DMS 273 treated with DMSO at 0.1 percent for 48 hours (cell line): ENCODE measurements around the gene PTAFR.
"Not testable (repeated sequence)": the region's sequence is repeated elsewhere in the genome, so short reads cannot be mapped to it uniquely, and the experiment has no call there.

Source experiments
- DNase-seq: peaks from one replicate; lab custom pipeline; 2025; lab: John Stamatoyannopoulos, UW

The PTAFR gene

DNA sequence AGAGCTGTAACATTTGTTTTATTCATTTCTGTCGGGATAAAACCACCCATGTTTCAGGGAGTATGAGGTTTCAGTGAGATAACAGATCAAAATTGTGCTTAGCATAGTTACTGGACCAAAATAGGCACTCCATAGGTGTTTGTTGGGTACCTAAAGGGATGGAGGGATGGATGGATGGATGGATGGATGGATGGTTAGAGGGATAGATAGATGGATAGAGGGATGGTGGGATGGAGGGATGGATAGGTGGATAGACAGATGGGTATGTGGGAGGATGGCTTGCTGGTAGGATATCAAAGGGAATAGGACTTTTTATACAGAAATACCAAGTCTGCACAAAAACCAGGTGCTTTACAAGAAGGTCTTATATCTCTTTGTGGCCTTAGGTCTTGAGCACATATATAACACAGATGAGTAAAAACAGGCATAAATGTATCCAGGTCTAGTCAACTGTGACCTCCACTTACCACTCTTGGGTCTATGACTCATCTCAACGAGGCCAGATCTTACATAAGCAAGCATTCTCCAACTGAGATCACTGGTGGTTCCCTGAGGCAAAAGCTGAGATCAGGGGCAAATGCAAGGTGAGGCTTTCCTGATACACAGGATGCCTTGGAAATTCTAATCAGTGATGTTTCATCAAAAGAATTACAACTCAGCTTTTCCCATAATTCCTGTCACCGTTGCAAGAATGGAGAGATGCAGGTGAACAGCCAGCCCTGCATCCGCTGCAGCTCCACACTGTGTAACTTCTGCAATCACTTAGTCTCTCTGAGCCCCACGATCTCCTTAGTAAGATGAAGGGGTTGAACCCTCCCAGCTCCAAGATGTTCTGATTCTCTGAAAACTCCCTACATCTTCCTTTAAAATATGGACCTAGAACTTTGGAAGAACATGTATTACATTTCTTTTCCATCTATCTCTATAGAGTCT, 32.0 kb downstream of the PTAFR start:
- no peak for DNase-seq

DNA sequence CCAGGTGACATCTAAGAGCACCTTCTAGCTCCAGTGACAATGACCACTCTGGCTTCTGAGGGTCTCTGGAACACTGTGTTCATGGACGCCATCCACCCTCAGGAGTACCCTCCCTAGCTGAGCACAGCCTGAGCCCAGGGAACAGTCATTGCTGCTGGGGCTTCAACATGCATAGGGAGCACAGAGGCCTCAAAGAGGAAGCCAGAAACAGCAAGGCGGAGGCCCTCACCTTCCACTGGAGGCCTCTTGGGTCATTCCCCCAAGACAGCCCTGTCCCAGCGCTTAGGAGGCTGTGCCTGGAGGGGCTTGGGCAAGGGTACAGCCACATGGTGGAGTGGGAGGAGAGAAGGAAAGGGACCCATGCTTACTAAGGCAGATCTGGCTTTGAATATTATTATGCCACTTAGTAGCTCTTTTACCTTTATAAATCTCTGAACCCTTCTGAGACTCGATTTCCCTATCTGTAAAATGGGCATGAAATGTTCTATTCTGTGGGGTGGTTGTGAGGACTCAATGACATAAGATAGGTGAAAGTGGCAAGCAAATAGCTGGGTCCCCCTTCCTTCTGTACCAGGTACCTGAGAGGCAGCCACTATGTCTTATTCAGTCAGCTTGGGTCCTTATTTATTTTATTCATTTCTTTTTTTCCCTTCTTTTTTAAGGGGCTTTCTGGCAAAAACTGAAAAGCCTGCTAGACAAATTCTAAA, 32.8 kb downstream of the PTAFR start:
- DNase-seq, result no peak

DNA sequence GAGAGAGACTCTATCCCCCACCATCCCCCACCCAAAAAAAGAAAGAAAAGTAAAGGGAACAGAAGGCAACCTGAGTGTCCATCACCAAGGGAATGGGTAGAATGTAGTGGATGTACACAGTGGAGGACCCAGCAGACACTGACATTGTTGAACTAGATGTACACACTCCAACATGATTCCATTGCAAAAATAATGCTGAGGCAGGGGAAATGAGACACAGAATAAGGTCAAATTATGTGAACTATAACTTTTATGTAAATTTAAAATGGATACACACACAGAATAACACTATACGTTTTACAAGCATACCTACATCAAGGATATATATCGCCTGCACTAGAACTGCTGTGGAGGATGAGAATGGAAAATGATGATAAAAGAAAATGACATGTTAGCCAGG, 34.8 kb downstream of the PTAFR start:
- DNase-seq, result no peak

DNA sequence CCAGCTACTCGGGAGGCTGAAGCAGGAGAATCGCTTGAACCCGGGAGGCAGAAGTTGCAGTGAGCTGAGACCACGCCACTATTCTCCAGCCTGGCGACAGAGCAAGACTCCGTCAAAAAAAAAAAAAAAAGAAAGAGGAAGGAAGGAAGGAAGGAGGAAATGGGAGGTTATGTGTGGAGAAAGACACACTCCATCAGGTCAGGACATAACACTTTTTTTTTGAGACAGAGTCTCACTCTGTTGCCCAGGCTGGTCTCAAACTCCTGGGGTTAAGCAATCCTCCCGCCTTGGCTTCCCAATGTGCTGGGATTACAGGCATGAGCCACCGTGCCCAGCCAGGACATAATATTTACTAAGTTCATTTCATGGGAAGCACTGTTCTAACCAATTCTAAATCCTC, 36.6 kb downstream of the PTAFR start:
- not testable (repeated sequence) for DNase-seq

DNA sequence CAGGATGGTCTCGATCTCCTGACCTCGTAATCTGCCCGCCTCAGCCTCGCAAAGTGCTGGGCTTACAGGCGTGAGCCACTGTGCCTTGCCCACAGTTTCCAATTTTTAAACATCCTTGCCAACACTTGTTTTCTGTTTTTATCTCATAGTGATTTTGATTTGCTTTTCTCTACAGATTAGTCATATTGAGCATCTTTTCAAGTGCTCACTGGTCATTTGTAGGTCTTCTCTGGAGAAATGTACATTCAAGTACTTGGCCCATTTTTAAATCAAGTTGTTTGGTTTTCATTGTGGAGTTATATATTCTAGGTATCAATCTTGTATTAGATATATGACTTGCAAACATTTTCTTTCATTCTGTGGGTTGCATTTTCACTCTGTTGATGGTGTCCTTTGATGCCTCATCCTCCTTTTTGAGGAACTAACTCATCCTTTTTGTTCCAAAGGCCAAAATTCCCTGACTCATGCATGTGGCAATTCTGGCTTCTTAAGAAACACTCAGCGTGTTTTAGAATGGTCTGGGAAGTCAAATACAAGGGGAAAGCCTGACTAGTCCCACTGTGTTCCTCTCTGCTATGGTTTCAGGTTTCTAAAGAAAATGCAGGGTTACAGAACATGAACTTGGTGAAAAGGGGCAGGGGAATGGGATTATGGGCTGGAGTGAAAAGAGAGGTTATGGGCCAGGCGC, 37.3 kb downstream of the PTAFR start:
- no peak for DNase-seq

DNA sequence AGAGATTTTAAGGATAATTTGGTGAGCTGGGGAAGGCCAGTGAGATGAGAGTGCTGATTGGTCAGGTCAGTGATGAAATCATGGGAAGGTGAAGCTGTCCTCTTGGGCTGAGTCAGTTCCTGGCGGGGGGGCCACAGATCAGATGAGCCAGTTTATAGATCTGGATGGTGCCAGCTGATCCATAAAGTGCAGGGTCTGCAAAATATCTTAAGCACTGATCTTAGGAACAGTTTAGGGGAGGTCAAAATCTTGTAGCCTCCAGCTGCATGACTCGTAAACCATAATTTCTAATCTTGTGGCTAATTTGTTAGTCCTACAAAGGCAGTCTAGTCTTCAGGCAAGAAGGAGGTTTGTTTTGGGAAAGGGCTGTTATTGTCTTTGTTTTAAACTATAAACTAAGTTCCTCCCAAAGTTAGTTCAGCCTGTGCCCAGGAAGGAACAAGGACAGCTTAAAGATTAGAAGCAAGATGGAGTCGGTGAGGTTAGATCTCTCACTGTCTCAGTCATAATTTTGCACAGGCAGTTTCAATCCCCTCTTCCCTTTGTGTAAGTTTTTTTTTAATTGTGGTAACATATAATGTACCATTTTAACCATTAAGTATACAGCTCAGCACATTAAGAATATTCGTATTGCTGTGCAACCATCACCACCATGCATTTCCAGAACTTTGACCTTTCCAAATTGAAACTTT, 39.4 kb downstream of the PTAFR start:
- DNase-seq, result no peak

DNA sequence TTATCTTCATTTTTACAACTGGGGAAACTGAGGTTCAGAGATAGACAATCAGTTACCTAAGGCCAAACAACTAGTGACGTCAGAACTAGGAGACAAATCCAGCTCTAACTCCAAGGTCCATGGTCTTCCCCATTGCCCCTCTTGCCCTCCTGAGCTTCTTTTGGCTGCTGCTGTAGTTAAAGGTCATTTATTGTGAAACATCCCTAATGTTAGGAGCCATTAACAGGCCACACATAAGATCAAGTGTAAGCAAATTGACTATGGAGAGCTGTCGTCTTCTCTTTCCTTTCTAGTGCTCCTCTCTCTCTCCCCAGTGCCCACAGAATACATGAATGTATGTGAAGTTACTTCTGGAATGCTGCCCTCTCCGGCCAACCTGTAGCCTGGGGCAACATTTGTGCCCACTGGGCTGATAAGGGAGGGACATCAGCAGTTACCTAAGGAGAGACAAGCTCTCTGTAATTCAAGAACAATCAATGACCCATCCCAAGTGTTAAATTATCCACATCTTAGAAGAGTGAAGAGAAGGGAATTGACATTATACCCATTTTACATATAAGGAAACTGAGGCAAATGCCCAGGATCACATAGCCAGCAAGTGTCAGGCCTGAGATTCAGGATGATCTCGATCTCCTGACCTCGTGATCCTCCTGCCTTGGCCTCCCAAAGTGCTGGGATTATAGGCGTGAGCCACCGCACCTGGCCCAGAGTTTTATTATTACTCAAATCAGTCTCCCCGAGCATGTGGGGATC, 40.1 kb downstream of the PTAFR start:
- no peak for DNase-seq

DNA sequence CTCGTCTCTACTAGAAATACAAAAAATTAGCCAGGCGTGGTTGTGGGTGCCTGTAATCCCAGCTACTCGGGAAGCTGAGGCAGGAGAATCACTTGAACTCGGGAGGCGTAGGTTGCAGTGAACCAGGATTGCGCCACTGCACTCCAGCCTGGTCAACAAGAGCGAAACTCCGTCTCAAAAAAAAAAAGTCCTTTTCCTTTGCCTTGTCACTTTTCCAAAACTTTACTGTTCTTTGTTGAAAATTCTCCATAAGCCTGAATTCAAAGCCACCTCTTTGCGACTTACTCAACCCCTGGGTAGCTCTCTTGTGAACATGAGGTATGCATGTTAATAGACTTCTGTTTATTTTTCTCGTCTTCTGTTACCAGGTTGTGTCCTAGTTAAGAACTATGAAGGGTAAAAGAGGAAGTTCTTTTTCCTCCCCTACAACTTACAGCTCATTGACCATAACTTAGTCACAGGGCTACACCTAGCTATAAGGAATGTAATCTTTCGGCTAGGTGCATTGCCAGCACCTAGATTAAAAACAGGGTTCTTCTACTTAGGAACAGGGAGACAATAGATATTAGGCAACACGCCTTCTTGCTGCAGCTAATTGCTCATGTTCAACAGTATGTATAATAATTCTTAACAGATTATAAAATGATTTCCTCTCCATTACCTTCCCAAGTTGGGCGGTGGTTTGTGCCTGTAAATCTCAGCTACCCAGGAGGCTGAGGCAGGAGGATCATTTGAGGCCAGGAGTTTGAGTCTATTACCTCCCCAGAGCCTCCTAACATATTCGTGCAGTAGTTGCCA, 40.9 kb downstream of the PTAFR start:
- no peak for DNase-seq

DNA sequence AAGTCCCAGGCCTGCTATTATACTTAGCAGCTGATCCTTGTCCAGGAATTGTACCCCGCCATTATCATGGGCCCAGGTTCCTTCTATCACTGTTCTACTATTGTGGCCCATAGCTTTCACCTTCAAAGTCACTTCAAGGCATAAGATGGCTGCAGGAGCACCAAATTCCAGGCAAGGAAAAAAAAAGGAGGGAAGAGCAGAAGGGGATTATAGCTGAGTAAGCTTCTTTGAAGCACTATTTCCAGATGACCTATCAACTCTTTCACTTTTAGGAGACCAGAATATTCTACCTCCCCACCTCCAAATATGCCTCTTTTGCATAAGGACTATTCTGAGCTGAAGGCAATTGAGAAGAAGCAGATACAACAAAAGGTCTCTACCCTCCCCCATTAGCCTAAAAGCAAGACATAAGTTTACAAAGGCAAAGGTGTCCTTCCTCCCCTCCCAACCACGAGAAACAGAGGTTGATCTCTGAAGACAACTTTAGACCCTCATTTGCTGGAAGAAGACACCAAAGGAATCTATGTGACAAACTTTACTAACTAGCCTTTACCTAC, 41.8 kb downstream of the PTAFR start:
- no peak for DNase-seq

DNA sequence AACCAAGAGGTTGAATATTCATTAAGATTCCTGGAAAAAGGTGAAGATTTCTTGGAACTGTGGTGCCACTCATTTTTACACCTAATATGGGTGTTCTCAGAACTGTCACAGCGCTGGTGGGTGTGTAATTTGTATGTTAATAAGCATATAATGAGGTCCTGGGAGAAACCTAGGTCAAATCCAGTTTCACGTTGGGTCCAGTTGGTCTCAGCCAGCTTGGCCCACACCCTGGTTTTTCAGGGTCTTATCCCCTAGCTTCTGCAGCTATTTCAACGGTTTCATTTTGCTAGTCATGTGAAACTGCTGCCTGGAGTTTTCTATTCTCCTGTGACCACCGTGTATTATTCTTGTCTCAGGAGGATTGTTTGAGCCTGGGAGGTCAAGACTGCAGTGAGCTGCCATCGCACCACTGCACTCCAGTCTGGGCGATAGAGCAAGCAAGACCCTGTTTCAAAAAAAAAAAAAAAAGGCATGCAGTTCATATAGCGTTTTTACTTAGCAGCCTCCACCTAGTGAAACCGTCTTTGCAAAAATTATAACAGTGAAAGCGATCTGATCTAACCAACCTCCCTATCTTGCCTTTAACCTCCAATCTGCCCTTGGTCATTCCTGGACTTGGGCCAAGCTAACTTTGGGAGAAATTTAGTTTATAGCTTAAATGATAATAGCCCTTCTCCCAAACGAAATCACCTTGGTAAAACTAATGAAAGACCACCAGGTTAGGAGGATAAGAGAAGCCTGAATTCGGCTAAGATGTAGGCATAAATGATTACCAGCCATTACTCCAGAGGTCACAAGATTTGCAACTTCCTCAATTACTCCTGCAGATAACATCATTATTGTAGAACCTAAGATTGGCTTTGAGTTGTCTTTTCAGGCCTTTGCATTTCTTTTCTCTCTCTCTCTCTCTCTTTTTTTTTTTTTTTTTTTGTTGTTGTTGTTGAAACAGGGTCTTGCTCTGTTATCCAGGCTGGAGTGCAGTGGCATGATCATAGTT, 44.0 kb downstream of the PTAFR start:
- no peak for DNase-seq

DNA sequence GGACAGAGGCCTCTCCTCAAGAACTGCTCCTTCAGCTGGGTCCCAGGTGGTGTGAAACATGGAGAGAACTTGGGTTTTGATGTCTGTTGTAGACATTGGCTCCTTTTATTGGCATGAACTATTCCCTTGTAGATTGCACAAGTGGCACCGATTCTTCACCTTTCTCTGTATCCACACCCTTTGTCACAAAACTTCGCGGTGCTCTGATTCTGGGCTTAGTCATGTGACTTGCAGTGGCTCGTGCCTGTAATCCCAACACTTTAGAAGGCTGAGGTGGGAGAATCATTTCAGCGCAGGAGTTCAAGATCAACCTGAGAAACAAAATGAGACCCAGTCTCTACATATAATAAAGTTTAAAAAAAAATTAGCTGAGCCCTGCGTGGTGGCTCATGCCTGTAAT, 45.6 kb downstream of the PTAFR start:
- no peak for DNase-seq

DNA sequence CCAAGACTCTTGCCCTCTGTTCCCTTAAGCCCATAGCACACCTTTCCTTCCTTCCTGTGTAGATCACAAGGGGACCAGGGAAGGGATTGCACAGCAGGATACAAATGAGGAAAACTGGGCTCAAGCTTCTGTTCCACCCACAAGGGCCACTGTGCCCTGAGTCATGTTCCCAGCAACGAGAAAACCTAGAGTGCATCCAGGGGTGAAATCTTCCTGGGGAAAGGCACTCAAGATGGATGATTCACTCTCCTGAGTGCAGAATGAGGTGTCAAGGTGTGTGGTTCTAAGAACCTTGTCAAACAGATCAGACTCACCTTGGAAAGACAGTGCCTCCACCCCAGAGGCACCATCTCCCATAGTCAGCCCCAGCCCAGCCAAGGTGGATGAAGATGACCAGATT, 47.3 kb downstream of the PTAFR start:
- no peak for DNase-seq

DNA sequence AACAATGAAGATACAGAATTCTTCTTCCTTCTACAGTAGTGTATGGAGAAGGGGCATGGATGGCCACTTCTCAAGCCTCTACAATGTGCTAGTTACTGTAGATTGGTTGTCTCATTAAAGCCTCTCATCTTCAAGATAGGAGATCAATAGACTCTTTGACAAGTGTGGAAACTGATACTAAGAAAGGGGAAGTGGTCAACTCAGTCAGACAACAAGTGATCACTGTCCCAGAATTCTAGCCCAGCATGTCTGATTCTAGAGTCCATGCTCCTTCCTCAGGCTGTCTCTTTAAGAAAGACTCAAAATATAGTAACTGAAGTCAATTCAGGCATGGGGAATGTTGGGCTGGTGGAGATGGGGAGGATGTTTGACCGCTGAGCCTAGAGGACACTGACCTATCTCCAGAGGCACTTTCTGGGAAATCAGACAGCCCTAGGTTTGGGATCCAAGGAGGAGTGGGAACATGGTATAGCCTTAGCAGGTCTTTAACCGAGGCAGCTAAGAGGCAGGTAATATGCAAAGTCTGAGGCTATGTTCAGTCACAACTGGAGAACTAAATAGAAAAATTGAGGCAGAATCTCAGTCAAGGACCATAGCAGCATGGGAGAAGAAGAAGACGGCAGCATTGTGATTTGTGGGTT, 48.8 kb downstream of the PTAFR start:
- DNase-seq, result no peak

DNA sequence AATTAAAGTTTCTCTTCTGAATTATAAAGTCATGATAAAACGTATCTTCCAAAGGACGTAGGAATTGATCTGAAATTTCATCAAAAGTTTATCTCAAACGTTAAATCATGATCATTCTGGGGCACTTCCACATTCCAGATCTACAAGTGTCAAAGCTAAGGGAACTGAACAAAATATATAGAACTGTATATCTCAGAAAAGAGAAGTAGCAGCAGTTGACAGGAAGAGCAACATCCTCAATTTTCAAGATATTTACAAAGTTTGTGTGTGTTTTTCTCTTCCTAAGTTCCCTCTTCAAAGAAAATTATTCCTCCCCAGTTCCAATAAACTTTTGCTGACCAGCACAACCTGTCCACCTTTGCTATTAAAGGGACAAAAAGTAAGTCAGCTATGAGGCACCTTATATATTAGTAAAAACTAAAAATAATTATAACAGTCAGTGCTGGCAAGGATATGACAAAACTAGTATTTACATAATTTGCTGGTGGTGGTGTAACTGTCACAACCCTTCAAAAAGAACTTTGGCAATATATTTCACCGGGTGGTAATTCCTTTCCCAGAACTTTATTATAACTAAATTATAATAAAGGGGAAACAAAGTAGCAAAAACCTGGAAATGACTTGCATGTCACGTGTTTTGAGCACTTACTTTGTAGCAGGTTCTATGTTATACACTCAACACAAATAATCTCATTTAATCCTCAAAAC, 49.6 kb downstream of the PTAFR start:
- no peak for DNase-seq

DNA sequence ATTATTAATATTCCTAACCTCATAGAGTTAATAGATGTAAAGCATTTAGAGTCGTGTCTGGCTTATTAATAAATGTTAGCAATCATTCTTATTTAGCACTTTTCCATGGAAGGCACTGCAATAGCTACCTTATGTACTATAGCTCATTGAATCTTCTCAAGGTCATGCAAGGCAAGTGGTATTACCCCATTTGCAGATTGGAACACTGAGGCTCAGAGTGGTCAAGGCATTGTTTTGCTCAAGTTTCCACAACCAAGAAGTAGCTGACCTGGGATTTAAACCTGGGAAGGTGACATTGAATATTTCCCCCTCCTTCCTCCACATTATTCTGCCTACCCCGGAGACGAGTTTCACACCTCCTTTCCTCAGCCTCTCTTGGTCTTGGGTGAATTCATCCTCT, 50.3 kb downstream of the PTAFR start:
- DNase-seq, result no peak

DNA sequence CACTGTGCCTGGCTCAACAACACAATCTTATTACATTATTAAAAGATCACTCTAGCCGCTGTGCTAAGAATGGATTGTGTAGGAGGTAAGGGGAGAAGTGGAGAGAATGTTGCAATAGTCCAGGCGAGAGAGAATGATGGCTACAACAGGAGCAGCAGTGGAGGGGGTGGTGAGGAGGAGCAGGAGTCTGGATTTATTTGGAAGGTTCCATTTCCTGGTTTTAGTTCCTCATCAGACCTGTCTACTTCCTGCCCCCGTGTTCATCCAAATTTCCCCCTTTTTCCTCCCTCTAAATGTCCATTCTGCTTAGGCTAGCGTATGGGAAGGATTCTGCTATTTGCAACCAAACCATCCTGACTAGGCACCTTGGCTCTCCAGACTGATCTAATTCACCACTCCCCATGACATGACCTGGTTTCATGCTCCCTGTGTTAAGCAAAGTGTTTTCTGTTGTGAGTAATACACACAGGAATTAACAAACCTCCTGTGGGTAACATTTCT, 53.0 kb downstream of the PTAFR start:
- no peak for DNase-seq

DNA sequence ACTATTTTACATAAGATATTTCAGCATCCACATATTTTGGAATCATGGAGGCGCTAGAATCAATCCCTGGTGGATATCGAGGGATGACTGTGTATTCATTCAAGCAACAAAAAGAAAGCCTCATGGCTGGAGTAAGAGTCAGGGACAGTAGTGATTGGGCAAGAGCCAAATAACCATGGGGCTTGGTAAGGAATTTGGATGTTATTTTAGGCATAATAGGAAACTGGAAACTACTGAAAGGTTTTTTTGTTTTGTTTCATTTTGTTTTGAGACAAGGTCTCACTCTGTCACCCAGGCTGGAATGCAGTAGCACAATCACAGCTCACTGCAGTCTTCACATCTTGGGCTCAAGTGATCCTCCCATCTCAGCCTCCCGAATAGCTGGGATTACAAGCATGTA, 54.3 kb downstream of the PTAFR start:
- no peak for DNase-seq

DNA sequence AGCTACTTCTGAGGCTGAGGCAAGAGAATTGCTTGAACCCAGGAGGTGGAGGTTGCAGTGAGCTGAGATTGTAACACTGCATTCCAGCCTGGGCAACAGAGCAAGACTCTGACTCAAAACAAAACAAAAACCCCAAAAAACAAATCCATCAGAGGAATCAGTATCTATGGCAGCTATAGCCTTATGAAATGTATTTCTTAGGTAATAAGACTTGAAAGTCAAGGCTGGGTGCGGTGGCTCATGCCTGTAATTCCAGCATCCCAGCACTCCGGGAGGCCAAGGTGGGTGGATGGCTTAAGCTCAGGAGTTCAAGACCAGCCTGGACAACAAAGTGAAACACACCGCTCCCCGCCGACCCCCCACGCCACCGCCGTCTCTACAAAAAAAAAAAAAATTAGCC, 56.9 kb downstream of the PTAFR start:
- DNase-seq, result no peak
